ENCODE results near the gene CACFD1.

The CACFD1 gene

GRCh38 chr9:133464638-133465037 lies 4.9 kb downstream of the CACFD1 start:
- no peak for DNase-seq (ENCODE audit: low read depth, low spot score)

- no peak for DNase-seq (ENCODE audit: low read depth, low spot score)
Measured at GRCh38 chr9:133465984-133466383, 6.2 kb downstream of the CACFD1 start.

- no peak for DNase-seq (ENCODE audit: low read depth, low spot score)
Measured at GRCh38 chr9:133467101-133467500, 7.3 kb downstream of the CACFD1 start.

- no peak for DNase-seq (ENCODE audit: low read depth, low spot score)
Measured at GRCh38 chr9:133468374-133468773, 8.6 kb downstream of the CACFD1 start.

- no peak for DNase-seq (ENCODE audit: low read depth, low spot score)
Measured at GRCh38 chr9:133468777-133469421, 9.1 kb downstream of the CACFD1 start.

GRCh38 chr9:133470427-133470924 lies 10.7 kb downstream of the CACFD1 start:
- no peak for DNase-seq (ENCODE audit: low read depth, low spot score)

GRCh38 chr9:133470988-133471387 lies 11.2 kb downstream of the CACFD1 start:
- DNase-seq (ENCODE audit: low read depth, low spot score), result no peak

GRCh38 chr9:133471551-133472276 lies 11.9 kb downstream of the CACFD1 start:
- DNase-seq (ENCODE audit: low read depth, low spot score), result no peak

- DNase-seq (ENCODE audit: low read depth, low spot score), result no peak
Measured at GRCh38 chr9:133472277-133472645, 12.5 kb downstream of the CACFD1 start.

GRCh38 chr9:133472753-133473378 lies 13.1 kb downstream of the CACFD1 start:
- no peak for DNase-seq (ENCODE audit: low read depth, low spot score)

- DNase-seq (ENCODE audit: low read depth, low spot score), result no peak
Measured at GRCh38 chr9:133473743-133474142, 14.0 kb downstream of the CACFD1 start.

GRCh38 chr9:133474215-133474614 lies 14.4 kb downstream of the CACFD1 start:
- DNase-seq (ENCODE audit: low read depth, low spot score), result no peak

- DNase-seq (ENCODE audit: low read depth, low spot score), result no peak
Measured at GRCh38 chr9:133474853-133475252, 15.1 kb downstream of the CACFD1 start.

GRCh38 chr9:133475292-133476012 lies 15.7 kb downstream of the CACFD1 start:
- no peak for DNase-seq (ENCODE audit: low read depth, low spot score)

GRCh38 chr9:133476036-133476931 lies 16.5 kb downstream of the CACFD1 start:
- no peak for DNase-seq (ENCODE audit: low read depth, low spot score)

- no peak for DNase-seq (ENCODE audit: low read depth, low spot score)
Measured at GRCh38 chr9:133476941-133477340, 17.2 kb downstream of the CACFD1 start.

GRCh38 chr9:133477461-133477860 lies 17.7 kb downstream of the CACFD1 start:
- DNase-seq (ENCODE audit: low read depth, low spot score), result no peak

GRCh38 chr9:133477992-133478850 lies 18.4 kb downstream of the CACFD1 start:
- no peak for DNase-seq (ENCODE audit: low read depth, low spot score)

GRCh38 chr9:133478851-133479711 lies 19.3 kb downstream of the CACFD1 start, which contains the start of gene SLC2A6:
TSS of gene SLC2A6 (minus strand) at chr9:133479099. CDS start at chr9:133479059, 40 bp downstream.
- DNase-seq (ENCODE audit: low read depth, low spot score), result peak; percentile 68
